H9 (cell line): ENCODE results near the gene SLC1A1. TPM values are rescaled to one million over a fixed set of nuclear protein-coding genes. Genes with fewer than 3 reads are reported as not detected.
A peak's percentile ranks its signal among the peaks of the same experiment; 100 is the strongest.

Experiments used
- DNase-seq: peaks from one replicate; pipeline ENCODE4 v3.0.0-alpha.2; 2017
- H2AFZ ChIP-seq: one replicate; pipeline ENCODE4 v1.6.1; 2013; ENCODE audit warnings: mild to moderate bottlenecking, low read length, control low read depth, moderate library complexity
- H2AK5ac ChIP-seq: 2 replicates; pipeline ENCODE4 v1.6.1; 2013; ENCODE audit warnings: low read length, control low read depth, mixed read lengths; ENCODE audit not compliant: insufficient read length
- H2BK120ac ChIP-seq: one replicate; pipeline ENCODE4 v1.6.1; 2013; ENCODE audit warnings: low read depth, mild to moderate bottlenecking, low read length, control low read depth, inconsistent platforms; ENCODE audit not compliant: poor library complexity, severe bottlenecking
- H2BK12ac ChIP-seq: 2 replicates; pipeline ENCODE4 v1.6.1; 2013; ENCODE audit warnings: low read length, control low read depth, mixed read lengths, low read depth; ENCODE audit not compliant: insufficient read length
- H2BK15ac ChIP-seq: 2 replicates; pipeline ENCODE4 v1.6.1; 2013; ENCODE audit warnings: low read depth, low read length, control low read depth
- H2BK20ac ChIP-seq: one replicate; pipeline ENCODE4 v1.6.1; 2013; ENCODE audit warnings: low read depth, mild to moderate bottlenecking, low read length, control low read depth, inconsistent platforms; ENCODE audit not compliant: poor library complexity, severe bottlenecking
- H2BK5ac ChIP-seq: 2 replicates; pipeline ENCODE4 v1.6.1; 2013; ENCODE audit warnings: low read length, control low read depth, mixed read lengths; ENCODE audit not compliant: insufficient read length
- H3K14ac ChIP-seq: 2 replicates; pipeline ENCODE4 v1.6.1; 2013; ENCODE audit warnings: low read length, control low read depth; ENCODE audit not compliant: insufficient read depth
- H3K18ac ChIP-seq: 2 replicates; pipeline ENCODE4 v1.6.1; 2013; ENCODE audit warnings: low read depth, mild to moderate bottlenecking, mixed read lengths, low read length, control low read depth; ENCODE audit not compliant: insufficient read length
- H3K23ac ChIP-seq: 2 replicates; pipeline ENCODE4 v1.6.1; 2013; ENCODE audit warnings: low read length, control low read depth, mixed read lengths, low read depth; ENCODE audit not compliant: insufficient read length
- H3K23me2 ChIP-seq: 2 replicates; pipeline ENCODE4 v1.6.1; 2013; ENCODE audit warnings: low read depth, mild to moderate bottlenecking, mixed read lengths, low read length, control low read depth; ENCODE audit not compliant: insufficient read length, poor library complexity, severe bottlenecking
- H3K27ac ChIP-seq: 2 replicates; pipeline ENCODE4 v1.5.1; 2013; ENCODE audit warnings: low read length, control low read depth, mixed read lengths, low read depth; ENCODE audit not compliant: insufficient read length
- H3K27me3 ChIP-seq: 2 replicates; pipeline ENCODE4 v1.6.1; 2013; ENCODE audit warnings: low read length, control low read depth, inconsistent platforms; ENCODE audit not compliant: insufficient read depth
- H3K4ac ChIP-seq: 2 replicates; pipeline ENCODE4 v1.6.1; 2013; ENCODE audit warnings: low read depth, mild to moderate bottlenecking, control low read depth, inconsistent platforms, low read length, moderate library complexity
- H3K4me1 ChIP-seq: 2 replicates; pipeline ENCODE4 v1.6.1; 2013; ENCODE audit warnings: low read length, control low read depth, inconsistent platforms; ENCODE audit not compliant: insufficient read depth
- H3K4me2 ChIP-seq: 2 replicates; pipeline ENCODE4 v1.6.1; 2013; ENCODE audit warnings: low read length, control low read depth, mixed read lengths; ENCODE audit not compliant: insufficient read length, insufficient read depth
- H3K56ac ChIP-seq: 2 replicates; pipeline ENCODE4 v1.6.1; 2013; ENCODE audit warnings: low read depth, mild to moderate bottlenecking, mixed read lengths, low read length, control low read depth; ENCODE audit not compliant: insufficient read length
- H3K79me1 ChIP-seq: 2 replicates; pipeline ENCODE4 v1.6.1; 2013; ENCODE audit warnings: low read depth, mild to moderate bottlenecking, moderate library complexity, low read length, control low read depth, inconsistent platforms; ENCODE audit not compliant: insufficient read depth, poor library complexity, severe bottlenecking
- H3K79me2 ChIP-seq: 2 replicates; pipeline ENCODE4 v1.6.1; 2013; ENCODE audit warnings: low read length, control low read depth, inconsistent platforms; ENCODE audit not compliant: insufficient read depth
- H3K9ac ChIP-seq: 2 replicates; pipeline ENCODE4 v1.6.1; 2013; ENCODE audit warnings: low read length, control low read depth, mixed read lengths; ENCODE audit not compliant: insufficient read length; ENCODE audit errors: extremely low read depth
- H3K9me3 ChIP-seq: one replicate; pipeline ENCODE4 v1.6.1; 2013; ENCODE audit warnings: low read depth, low read length, inconsistent platforms; ENCODE audit not compliant: control insufficient read depth
- H3T11ph ChIP-seq: one replicate; pipeline ENCODE4 v1.6.1; 2013; ENCODE audit warnings: mild to moderate bottlenecking, low read length, control low read depth, inconsistent platforms
- H4K20me1 ChIP-seq: one replicate; pipeline ENCODE4 v1.6.1; 2013; ENCODE audit not compliant: control insufficient read depth, insufficient read length, insufficient read depth
- H4K5ac ChIP-seq: 2 replicates; pipeline ENCODE4 v1.6.1; 2013; ENCODE audit warnings: low read depth, mild to moderate bottlenecking, mixed read lengths, low read length, control low read depth; ENCODE audit not compliant: insufficient read length
- H4K8ac ChIP-seq: replicated peaks from 2 replicates; pipeline ENCODE4 v1.6.1; 2013; ENCODE audit warnings: low read length, control low read depth, mixed read lengths, low read depth; ENCODE audit not compliant: insufficient read length
- H4K91ac ChIP-seq: 2 replicates; pipeline ENCODE4 v1.6.1; 2013; ENCODE audit warnings: low read depth, mild to moderate bottlenecking, moderate library complexity, mixed read lengths, low read length, control low read depth; ENCODE audit not compliant: insufficient read length
- H3K27ac Mint-ChIP-seq, 3 experiments: 2 replicates in 2 of 3; 3 replicates in 1 of 3; pipeline ENCODE4 v1.8.0; 2020 to 2021; ENCODE audit warnings: mixed read lengths in 3 of 3, mild to moderate bottlenecking in 1 of 3, moderate library complexity in 1 of 3
- H3K27me3 Mint-ChIP-seq: 2 replicates; pipeline ENCODE4 v1.8.0; 2021; ENCODE audit warnings: low read depth, mild to moderate bottlenecking, moderate library complexity, mixed read lengths
- H3K36me3 Mint-ChIP-seq, 3 experiments: 2 replicates in 2 of 3; 3 replicates in 1 of 3; pipeline ENCODE4 v1.8.0; 2020 to 2021; ENCODE audit warnings: low read depth in 3 of 3, mixed read lengths in 3 of 3; ENCODE audit not compliant: insufficient read depth in 1 of 3
- H3K4me1 Mint-ChIP-seq, 2 experiments: 2 replicates each; pipeline ENCODE4 v1.8.0; 2020; ENCODE audit warnings: mixed read lengths in 2 of 2
- H3K4me3 Mint-ChIP-seq, 2 experiments: 2 replicates in 1 of 2; 3 replicates in 1 of 2; pipeline ENCODE4 v1.8.0; 2020 to 2021; ENCODE audit warnings: mild to moderate bottlenecking in 2 of 2, mixed read lengths in 2 of 2, moderate library complexity in 1 of 2
- H3K9me3 Mint-ChIP-seq, 2 experiments: 2 replicates in 1 of 2; 3 replicates in 1 of 2; pipeline ENCODE4 v1.8.0; 2020; ENCODE audit warnings: mild to moderate bottlenecking in 2 of 2, mixed read lengths in 2 of 2, moderate library complexity in 1 of 2
- CTCF ChIP-seq: fragments of 200-600 bp; sonication (generic); conservative IDR thresholded peaks from 3 replicates; pipeline ENCODE4 v1.8.0; 2021; ENCODE audit warnings: antibody characterized with exemption, mild to moderate bottlenecking
- WGBS: extraction: QIAGEN DNeasy Blood & Tissue Kit; methylation state at CpG from one replicate; pipeline ENCODE4 v1.1.7; 2013; ENCODE audit warnings: missing lambda C conversion rate, low lambda C conversion rate, mixed read lengths; ENCODE audit not compliant: insufficient read length; ENCODE audit errors: extremely low coverage; 5-methylcytosine and 5-hydroxymethylcytosine counted together
- total RNA-seq: library from RNA; stranded (reverse); gene quantifications from 2 replicates; pipeline ENCODE4 v1.2.1, GENCODE V29; 2021

SLC1A1 gene
- total RNA-seq, 1 experiment from 2014 or later, result 4.7 TPM

- H3K9me3 ChIP-seq, result no peaks in the 10 kb centered on the region
- H3K27ac ChIP-seq, result no peak overlapping the region
- no peak overlapping the region for H2BK5ac ChIP-seq
- H4K5ac ChIP-seq, result no peak overlapping the region
- WGBS, result no CpG with 5 or more reads among the region's 7 CpGs
- H3K4ac ChIP-seq, result no peak overlapping the region
- no peak overlapping the region for H3T11ph ChIP-seq
- no peak overlapping the region for H2BK15ac ChIP-seq
- Mint-ChIP-seq H3K4me1 (peaks cover 8 to 9% of the 10 kb centered on the region in 2 experiments), H3K27ac (no peak overlapping the region; a peak in 1 of 7 replicates), H3K27me3 (no peaks in the 10 kb centered on the region), H3K9me3 (no peaks in the 10 kb centered on the region), H3K36me3 (peaks cover 0 to 4% (median 0%) of the 10 kb centered on the region in 3 experiments; a peak in 1 of 7 replicates), H3K4me3 (no peak overlapping the region)
- H3K23ac ChIP-seq, result no peak overlapping the region
- H4K20me1 ChIP-seq, result no peaks in the 10 kb centered on the region
- H2BK120ac ChIP-seq, result no peak overlapping the region
- no peak overlapping the region for H4K8ac ChIP-seq
- H3K18ac ChIP-seq, result no peak overlapping the region
- no peak overlapping the region for H2AK5ac ChIP-seq
- no peak overlapping the region for H3K9ac ChIP-seq
- H3K79me1 ChIP-seq, result no peaks in the 10 kb centered on the region
- H3K4me1 ChIP-seq, result no peaks in the 10 kb centered on the region
- no peak overlapping the region for H3K56ac ChIP-seq
- H2BK12ac ChIP-seq, result no peak overlapping the region
- H3K4me2 ChIP-seq, result no peak overlapping the region
- H2BK20ac ChIP-seq, result no peak overlapping the region
- H2AFZ ChIP-seq, result no peak overlapping the region
- no peaks in the 10 kb centered on the region for H3K23me2 ChIP-seq
- TF ChIP-seq CTCF, result no peak
- no peak overlapping the region for H4K91ac ChIP-seq
- no peak for DNase-seq
- no peaks in the 10 kb centered on the region for H3K27me3 ChIP-seq
- no peaks in the 10 kb centered on the region for H3K79me2 ChIP-seq
- H3K14ac ChIP-seq, result peak overlapping the region; percentile 22; the same call in 1 of the 2 replicates
Measured at GRCh38 chr9:4574657-4575243, 84.5 kb downstream of the SLC1A1 start.
